ENCODE data around the gene FUBP3. TPM values are rescaled to one million over a fixed set of nuclear protein-coding genes. Genes with fewer than 3 reads are reported as not detected.

The FUBP3 gene
- total RNA-seq, 1 experiment from 2014 or later: 52.3 TPM

GRCh38 chr9:130630071-130630450, 50.7 kb downstream of the FUBP3 start:
- Histone ChIP-seq H3K9me3 (replicated peaks) (no peaks in the 10 kb centered on the region), H3K4me3 (no peak overlapping the region), H3K4me1 (replicated peaks) (no peaks in the 10 kb centered on the region), H3K27ac (no peak overlapping the region), H3K27me3 (replicated peaks) (no peaks in the 10 kb centered on the region), H3K36me3 (peaks cover 90% of the 10 kb centered on the region)
- no peak for DNase-seq (ENCODE audit: low read depth in 1 of 2, low spot score in 2 of 2)

DNA sequence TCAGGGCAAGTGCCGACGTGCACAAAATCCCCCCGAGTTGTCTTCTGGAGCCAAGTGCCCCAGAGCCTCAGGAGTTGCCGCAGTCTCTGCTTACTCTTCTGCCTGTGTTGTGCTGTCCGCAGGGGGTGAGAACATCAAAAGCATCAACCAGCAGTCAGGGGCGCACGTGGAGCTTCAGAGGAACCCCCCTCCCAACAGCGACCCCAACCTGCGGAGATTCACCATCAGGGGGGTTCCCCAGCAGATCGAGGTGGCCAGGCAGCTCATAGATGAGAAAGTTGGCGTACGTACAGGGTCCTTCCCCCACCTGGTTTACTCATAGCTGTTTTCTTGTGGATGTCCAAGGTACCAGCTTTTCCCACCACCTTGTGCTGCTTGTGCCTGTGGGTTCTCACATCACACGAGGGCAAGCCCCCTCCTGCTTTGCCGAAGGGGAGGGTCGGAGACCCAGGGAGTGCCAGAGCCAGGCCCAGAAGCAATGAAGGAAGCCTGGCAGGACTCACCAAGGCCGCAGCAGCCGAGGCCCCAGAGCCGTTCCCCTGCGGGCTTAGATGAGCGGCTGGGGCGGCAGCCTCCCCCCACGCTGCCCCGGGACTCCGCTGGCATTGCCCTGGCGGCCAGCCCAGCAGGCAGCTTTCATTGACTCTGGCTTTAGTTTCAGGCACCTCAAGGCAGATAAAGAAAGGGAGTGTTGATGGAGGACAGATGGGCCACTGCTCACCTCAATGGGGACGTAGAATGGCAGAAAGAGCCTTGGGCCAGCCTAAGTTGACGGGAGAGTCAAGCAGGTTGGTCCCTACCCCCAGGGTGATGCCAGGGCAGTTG, 51.3 kb downstream of the FUBP3 start:
- H3K4me1 ChIP-seq (replicated peaks): no peaks in the 10 kb centered on the region
- no peak overlapping the region for H3K4me3 ChIP-seq
- H3K9me3 ChIP-seq (replicated peaks): no peaks in the 10 kb centered on the region
- H3K27me3 ChIP-seq (replicated peaks): no peaks in the 10 kb centered on the region
- DNase-seq (ENCODE audit: low read depth in 1 of 2, low spot score in 2 of 2): no peak
- H3K36me3 ChIP-seq: peaks cover 86% of the 10 kb centered on the region
- no peak overlapping the region for H3K27ac ChIP-seq

DNA sequence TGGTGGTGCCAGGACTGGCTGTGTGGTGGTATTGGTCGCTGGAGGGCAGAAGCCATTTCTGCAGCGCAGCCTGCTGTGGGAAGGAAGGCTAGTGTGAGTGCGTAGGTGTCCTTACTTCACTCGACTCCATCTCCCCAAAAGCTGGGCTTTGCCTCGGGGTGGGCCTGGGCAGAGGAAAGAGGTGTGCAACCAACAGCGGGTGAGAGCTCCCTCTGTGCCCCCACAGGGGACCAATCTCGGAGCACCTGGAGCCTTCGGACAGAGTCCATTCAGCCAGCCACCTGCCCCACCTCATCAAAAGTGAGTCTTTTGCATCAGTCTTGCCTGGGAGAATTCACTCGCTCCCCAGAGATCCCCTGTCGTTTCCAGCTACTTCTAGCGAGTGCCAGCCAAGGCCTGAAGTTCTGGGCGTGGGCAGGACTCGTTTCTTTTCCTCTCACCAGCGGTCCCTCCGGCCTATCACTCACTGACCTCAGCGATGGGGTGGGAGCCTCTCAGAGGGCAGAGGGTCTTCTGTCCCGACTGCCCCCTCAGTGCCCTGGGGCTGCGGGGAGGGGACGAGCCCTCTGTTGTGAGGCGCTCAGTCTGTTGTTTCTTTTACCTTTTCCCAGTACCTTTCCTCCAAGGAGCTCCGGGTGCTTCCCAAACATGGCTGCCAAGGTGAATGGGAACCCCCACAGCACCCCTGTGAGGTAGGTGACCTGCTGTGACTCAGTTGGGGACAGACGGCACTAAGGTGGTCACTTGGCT, 52.1 kb downstream of the FUBP3 start:
- Histone ChIP-seq H3K4me3 (no peak overlapping the region), H3K4me1 (replicated peaks) (no peaks in the 10 kb centered on the region), H3K36me3 (peaks cover 86% of the 10 kb centered on the region), H3K27ac (no peak overlapping the region), H3K9me3 (replicated peaks) (no peaks in the 10 kb centered on the region), H3K27me3 (replicated peaks) (no peaks in the 10 kb centered on the region)
- DNase-seq (ENCODE audit: low read depth in 1 of 2, low spot score in 2 of 2): no peak

DNA sequence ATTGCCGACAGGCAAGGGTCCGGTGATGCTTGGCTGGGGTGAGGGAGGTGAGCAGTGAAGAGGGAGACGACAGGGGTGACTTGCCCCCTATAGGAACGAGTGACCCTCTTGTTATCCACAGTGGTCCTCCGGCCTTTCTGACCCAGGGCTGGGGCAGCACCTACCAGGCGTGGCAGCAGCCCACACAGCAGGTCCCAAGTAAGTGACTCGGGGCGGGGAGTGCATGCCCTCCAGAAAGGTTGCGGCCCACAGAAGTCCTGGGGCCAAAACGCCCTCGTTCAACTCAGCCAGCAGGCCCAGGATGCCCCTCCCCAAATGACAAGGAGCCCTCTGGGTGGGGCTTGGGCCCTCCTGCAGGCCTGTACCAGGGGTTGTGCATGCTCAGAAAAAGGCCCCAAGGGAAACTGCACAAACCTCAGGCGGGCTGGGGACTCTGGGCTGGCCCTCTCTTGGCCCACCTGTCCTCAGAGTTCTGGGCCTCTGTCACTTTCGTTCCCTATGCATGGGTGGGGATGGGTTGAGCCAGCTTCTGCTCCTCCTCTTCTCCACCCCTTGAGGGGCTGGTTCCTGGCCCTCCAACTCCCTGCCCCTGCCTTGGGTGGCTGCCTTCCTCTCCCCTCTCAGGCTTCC, 52.8 kb downstream of the FUBP3 start:
- H3K4me3 ChIP-seq: no peak overlapping the region

GRCh38 chr9:130632841-130633240, 53.5 kb downstream of the FUBP3 start:
- Histone ChIP-seq H3K4me3 (no peak overlapping the region), H3K27me3 (replicated peaks) (no peaks in the 10 kb centered on the region), H3K36me3 (peaks cover 79% of the 10 kb centered on the region), H3K9me3 (replicated peaks) (no peaks in the 10 kb centered on the region), H3K27ac (no peak overlapping the region), H3K4me1 (replicated peaks) (no peaks in the 10 kb centered on the region)
- no peak for DNase-seq (ENCODE audit: low read depth in 1 of 2, low spot score in 2 of 2)

More for the DNA sequence above, 52.8 kb downstream of the FUBP3 start:
- Histone ChIP-seq H3K36me3 (peaks cover 83% of the 10 kb centered on the region), H3K9me3 (replicated peaks) (no peaks in the 10 kb centered on the region), H3K4me1 (replicated peaks) (no peaks in the 10 kb centered on the region), H3K27ac (no peak overlapping the region), H3K27me3 (replicated peaks) (no peaks in the 10 kb centered on the region)
- no peak for DNase-seq (ENCODE audit: low read depth in 1 of 2, low spot score in 2 of 2)

- no peak for DNase-seq (ENCODE audit: low read depth in 1 of 2, low spot score in 2 of 2)
- H3K27me3 ChIP-seq (replicated peaks): no peaks in the 10 kb centered on the region
- H3K4me3 ChIP-seq: no peak overlapping the region
- H3K27ac ChIP-seq: no peak overlapping the region
- H3K9me3 ChIP-seq (replicated peaks): no peaks in the 10 kb centered on the region
- H3K36me3 ChIP-seq: peaks cover 82% of the 10 kb centered on the region
- H3K4me1 ChIP-seq (replicated peaks): no peaks in the 10 kb centered on the region
Measured at GRCh38 chr9:130633336-130634190, 54.2 kb downstream of the FUBP3 start.

DNA sequence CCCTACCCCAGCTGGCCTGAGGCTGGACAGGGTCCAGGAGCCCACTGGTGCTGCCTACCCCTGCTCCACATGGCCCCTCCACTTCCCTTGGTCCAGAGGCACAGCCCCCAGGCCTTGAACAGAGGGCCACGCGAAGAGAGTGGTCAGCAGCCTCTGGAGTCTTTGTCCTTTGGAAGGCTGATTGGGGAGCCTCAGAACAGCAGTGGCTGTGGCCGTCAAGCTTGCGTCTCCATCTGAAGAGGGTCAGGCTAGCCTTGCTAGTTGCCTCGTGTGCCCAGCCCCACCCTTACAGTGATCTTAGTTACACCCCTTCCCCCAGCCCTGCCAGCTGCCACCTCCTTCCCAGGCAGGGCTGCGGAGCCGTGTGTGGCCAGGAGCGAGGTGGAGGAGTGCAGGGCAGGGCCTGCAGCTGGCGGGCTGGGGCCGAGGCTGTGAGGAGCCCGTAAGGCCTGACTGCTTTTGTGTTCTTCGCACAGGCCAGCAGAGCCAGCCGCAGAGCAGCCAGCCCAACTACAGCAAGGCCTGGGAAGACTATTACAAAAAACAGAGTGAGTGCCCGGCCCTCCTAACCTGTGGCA, 54.9 kb downstream of the FUBP3 start:
- no peak for DNase-seq (ENCODE audit: low read depth in 1 of 2, low spot score in 2 of 2)
- Histone ChIP-seq H3K4me1 (replicated peaks) (no peaks in the 10 kb centered on the region), H3K9me3 (replicated peaks) (no peaks in the 10 kb centered on the region), H3K27ac (no peak overlapping the region), H3K4me3 (no peak overlapping the region), H3K36me3 (peaks cover 81% of the 10 kb centered on the region), H3K27me3 (replicated peaks) (no peaks in the 10 kb centered on the region)

- Histone ChIP-seq H3K36me3 (peaks cover 75% of the 10 kb centered on the region), H3K27me3 (replicated peaks) (no peaks in the 10 kb centered on the region), H3K9me3 (replicated peaks) (no peaks in the 10 kb centered on the region), H3K4me3 (no peak overlapping the region), H3K27ac (no peak overlapping the region), H3K4me1 (replicated peaks) (no peaks in the 10 kb centered on the region)
- DNase-seq (ENCODE audit: low read depth in 1 of 2, low spot score in 2 of 2): no peak
Measured at GRCh38 chr9:130634801-130635200, 55.4 kb downstream of the FUBP3 start.

DNA sequence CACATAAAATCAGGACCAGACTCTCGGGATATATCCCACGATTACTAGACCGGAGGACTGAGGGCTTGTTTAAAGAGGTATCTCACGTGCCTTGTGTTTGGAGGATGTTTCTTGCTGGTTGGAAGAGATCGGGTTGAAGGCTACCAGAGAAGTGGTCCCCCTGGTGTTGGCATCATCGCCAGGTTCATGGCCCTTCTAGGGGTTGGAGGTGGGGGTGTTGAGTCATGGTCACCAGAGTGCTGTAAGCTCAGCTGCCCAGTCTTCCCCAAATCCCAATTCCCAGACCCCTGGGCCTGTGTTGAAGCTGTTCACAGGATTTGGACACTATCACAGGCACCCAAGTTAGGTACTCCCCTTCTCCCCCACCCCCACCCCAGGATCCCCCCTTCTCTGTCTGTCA, 55.9 kb downstream of the FUBP3 start:
- peaks cover 70% of the 10 kb centered on the region for H3K36me3 ChIP-seq

DNA sequence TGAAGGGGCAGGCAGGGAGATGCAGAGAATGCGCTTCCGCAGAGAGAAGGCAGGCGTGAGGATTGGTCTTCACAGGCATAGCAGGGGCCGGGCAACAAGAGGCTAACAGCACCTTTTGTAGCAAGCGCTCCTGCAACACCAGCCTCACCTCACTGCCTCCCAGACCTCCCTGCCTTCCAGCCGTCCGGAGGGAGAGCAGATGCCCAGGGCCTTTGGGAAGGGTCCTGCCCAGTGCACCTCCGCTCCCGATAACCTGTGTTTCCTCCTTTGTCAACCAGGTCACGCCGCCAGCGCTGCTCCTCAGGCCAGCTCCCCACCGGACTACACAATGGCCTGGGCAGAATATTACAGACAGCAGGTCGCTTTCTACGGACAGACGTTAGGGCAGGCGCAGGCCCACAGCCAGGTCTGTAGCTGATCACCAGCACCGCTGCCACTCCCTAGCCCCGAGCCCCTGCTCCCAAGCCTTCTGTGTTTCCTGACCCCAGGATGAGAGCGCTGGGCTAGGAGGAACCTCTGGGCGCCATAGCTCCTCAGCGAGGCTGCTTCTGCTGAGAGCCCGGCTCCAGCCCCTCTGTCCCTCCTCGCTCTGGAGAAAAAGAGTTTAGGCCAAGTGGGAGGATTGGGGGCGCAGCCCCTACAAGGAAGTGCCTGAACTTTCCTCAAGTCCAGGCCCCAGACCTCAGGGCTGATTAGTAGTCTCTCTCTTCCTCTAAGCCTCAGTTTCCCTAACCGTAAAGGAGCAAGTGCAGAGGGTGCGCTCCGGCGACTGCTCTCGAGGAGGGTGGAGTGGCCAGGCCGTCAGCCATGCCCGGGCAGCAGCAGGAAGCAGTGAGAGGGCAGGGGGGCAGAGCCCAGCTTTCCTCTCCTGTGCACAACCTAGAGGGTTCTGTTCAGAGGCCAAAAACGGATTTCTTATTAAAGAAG, 56.6 kb downstream of the FUBP3 start:
- Histone ChIP-seq H3K27me3 (replicated peaks) (no peaks in the 10 kb centered on the region), H3K27ac (no peak overlapping the region), H3K9me3 (replicated peaks) (no peaks in the 10 kb centered on the region), H3K36me3 (peaks cover 64% of the 10 kb centered on the region), H3K4me1 (replicated peaks) (no peaks in the 10 kb centered on the region), H3K4me3 (no peak overlapping the region)
- no peak for DNase-seq (ENCODE audit: low read depth in 1 of 2, low spot score in 2 of 2)

More for the DNA sequence above, 55.9 kb downstream of the FUBP3 start:
- H3K27ac ChIP-seq: no peak overlapping the region
- H3K9me3 ChIP-seq (replicated peaks): no peaks in the 10 kb centered on the region
- no peak for DNase-seq (ENCODE audit: low read depth in 1 of 2, low spot score in 2 of 2)
- no peaks in the 10 kb centered on the region for H3K27me3 ChIP-seq (replicated peaks)
- H3K4me3 ChIP-seq: no peak overlapping the region
- H3K4me1 ChIP-seq (replicated peaks): no peaks in the 10 kb centered on the region

DNA sequence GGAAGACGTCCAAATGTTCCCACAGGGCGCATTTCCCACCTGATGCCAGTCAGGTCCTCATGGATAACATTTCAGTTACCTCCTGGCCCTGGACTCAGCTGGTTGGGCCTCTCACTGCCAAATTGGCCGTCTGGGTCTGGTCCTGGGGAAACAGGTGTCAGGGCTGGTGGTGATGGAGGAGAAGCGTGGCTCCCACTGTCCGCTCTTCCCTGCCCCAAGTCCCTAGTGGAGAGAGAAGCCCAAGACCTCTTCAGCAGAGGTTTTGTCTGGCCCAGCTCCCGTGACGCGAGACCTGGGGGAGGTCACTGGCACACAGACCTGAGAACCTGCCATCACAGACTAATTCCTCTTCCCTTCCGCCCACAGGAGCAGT, 57.3 kb downstream of the FUBP3 start:
- Histone ChIP-seq H3K36me3 (peaks cover 57% of the 10 kb centered on the region), H3K4me3 (no peak overlapping the region), H3K9me3 (replicated peaks) (no peaks in the 10 kb centered on the region), H3K27me3 (replicated peaks) (no peaks in the 10 kb centered on the region), H3K27ac (no peak overlapping the region), H3K4me1 (replicated peaks) (no peaks in the 10 kb centered on the region)
- no peak for DNase-seq (ENCODE audit: low read depth in 1 of 2, low spot score in 2 of 2)

- no peak overlapping the region for H3K27ac ChIP-seq
- H3K9me3 ChIP-seq (replicated peaks): no peaks in the 10 kb centered on the region
- no peaks in the 10 kb centered on the region for H3K27me3 ChIP-seq (replicated peaks)
- no peak overlapping the region for H3K4me3 ChIP-seq
- peaks cover 38% of the 10 kb centered on the region for H3K36me3 ChIP-seq
- H3K4me1 ChIP-seq (replicated peaks): no peaks in the 10 kb centered on the region
- no peak for DNase-seq (ENCODE audit: low read depth in 1 of 2, low spot score in 2 of 2)
Measured at GRCh38 chr9:130638284-130639123, 59.1 kb downstream of the FUBP3 start.
